NCI-H460 (cell line): ENCODE results near the gene MRPL17. TPM values are rescaled to one million over a fixed set of nuclear protein-coding genes. Genes with fewer than 3 reads are reported as not detected.

Experiments
- DNase-seq: peaks from one replicate; pipeline ENCODE4 v3.0.0-alpha.2; 2016; ENCODE audit warnings: low read depth; ENCODE audit errors: extremely low read depth
- total RNA-seq: library from RNA; depleted of rRNA; stranded (reverse); fragments of >200 nt; shearing (Covaris generic); gene quantifications from 2 replicates; pipeline ENCODE4 v1.2.3, GENCODE V29; 2014; rRNA removed

Gene MRPL17
- total RNA-seq, 1 experiment from 2014 or later: 35.8 TPM

DNA sequence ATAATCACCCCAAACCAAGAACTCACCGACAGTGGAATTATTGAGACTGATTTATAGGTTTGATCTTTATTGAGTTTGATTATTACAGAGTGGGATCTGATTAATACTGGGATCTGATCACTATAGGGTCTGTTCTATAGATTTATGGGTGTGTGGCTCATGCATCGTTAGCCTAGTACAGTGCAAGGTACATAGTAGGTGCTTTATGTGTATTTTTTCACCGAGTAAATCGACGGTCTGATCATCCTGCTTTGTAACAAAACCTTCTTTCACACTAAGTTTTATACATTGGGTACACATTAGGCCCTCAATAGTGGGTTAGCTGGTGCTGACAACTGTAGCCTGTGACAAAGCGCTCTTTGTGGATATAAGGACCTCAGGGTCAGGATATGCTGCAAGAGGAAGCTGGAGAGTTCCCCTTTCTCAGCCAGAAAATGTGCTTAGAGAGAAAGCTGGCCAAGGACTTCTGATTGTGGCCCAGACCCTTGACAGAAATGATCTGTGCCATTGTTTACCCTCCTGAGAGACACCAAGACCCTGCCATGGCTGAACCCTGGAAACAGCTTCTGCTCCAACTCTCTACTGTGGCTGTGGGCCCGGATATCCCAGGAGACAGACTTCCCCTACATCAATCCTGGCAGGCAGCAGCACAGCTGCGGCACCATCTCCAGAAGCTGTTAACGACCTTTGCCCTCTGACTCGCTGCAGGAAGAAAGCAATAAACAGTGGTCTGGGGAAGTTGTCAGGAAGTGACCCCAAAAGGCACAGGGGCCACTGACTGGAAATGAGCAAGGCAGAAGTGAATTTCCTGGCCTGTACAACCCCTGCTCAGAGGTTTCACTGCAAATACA lies 47.8 kb downstream of the MRPL17 start:
- DNase-seq: no peak

DNA sequence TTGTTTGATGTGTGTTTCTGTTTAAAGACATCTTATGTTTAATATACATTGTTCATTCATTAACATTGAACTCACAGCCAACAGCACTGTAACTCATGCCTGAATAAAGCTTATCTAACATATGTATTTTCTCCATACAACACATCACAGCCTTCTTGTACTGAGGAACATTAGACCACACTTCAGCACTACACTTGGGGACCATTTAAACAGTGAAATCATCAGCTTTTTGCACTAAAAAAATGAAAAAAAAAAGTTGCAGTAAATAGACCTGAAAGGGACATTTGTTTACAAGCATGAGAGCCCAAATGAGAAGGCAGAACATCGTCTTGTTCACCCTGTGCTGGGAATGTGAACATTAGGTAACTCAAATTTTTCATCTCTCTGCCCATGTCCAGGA lies 48.6 kb downstream of the MRPL17 start:
- no peak for DNase-seq

- no peak for DNase-seq
These were observed 49.4 kb downstream of the MRPL17 start for GRCh38 chr11:6633422-6634408.

GRCh38 chr11:6632116-6633073 lies 50.7 kb downstream of the MRPL17 start:
- DNase-seq: no peak

DNA sequence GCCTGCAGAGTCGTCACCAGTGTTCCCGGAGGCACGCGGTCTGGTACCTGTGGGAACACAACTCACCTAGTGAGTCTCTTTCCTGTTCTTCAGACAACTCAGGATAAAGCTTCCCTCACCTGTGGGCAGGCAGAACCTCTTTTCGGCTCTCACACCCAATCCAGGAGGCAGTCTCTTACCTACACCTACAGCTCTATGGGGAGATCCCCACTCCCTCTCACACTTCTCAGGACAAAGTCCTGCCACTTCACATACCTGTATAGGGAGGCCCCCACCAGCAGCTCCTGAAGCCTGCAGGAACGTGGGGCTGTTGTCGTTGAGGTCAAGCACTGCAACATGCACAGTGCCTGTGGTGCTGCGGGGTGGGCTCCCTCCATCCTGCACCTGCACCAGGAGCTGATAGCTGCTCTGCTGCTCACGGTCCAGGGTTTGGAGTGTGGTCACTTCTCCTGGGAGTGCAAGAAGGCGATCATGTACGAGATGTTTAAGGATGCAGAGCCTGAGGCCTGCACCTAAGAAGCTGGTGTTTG lies 51.7 kb downstream of the MRPL17 start:
- no peak for DNase-seq

DNA sequence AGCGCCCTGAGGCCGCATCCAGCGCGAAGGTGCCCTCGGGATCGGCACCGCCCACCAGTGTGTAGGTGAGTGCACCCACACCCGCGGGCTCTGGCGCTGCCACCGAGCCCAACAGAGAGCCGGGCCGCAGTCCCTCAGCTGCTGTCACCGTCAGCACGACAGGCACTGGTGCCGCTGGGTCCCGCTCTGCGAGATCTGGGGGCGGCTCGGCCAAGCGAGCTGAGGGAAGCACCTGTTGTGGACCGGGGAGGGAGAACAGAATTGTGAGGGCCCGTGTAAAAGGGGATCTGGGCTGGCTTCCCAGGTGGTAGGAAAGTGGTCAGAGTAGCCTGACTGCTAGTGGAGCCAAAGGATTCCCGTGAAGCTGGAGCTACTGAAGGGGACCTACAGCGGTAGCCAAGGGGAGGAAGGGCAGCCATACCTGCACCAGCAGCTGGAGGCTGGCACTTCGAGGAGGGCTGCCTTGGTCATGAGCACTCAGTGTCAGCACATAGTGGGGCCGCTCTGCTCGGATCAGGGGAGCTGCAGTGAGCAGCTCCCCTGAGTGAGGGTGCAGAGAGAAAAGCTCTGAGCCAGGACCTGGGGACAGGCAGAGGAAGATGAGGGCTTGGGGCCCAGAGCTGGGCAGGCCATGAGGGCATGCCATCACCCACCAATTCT lies 52.4 kb downstream of the MRPL17 start:
- DNase-seq: no peak

Other genes starting within 250 kb of the MRPL17 start
- gene HPX, start 242.4 kb downstream of the MRPL17 start, total RNA-seq: not detected in 2 replicates
- 3.3 and 5.0 TPM in 2 replicates for gene TRIM3, start 209.4 kb downstream of the MRPL17 start, total RNA-seq
- gene ARFIP2, start 202.0 kb downstream of the MRPL17 start, total RNA-seq: 47.8 and 49.2 TPM in 2 replicates
- 21.0 and 21.9 TPM in 2 replicates for gene TIMM10B, start 201.8 kb downstream of the MRPL17 start, total RNA-seq
- gene DNHD1, start 186.1 kb downstream of the MRPL17 start, total RNA-seq: 5.6 and 5.7 TPM in 2 replicates
- gene RRP8, start 79.7 kb downstream of the MRPL17 start, total RNA-seq: 14.8 and 15.2 TPM in 2 replicates
- gene ILK, start 79.6 kb downstream of the MRPL17 start, total RNA-seq: 53.4 and 53.5 TPM in 2 replicates
- 65.6 and 74.5 TPM in 2 replicates for gene TAF10, start 71.1 kb downstream of the MRPL17 start, total RNA-seq
- 2.9 and 5.2 TPM in 2 replicates for gene TPP1, start 63.9 kb downstream of the MRPL17 start, total RNA-seq
- 0.07 and 0.14 TPM in 2 replicates for gene DCHS1, start 27.5 kb downstream of the MRPL17 start, total RNA-seq
- gene OR2AG2, start 88.6 kb upstream of the MRPL17 start, total RNA-seq: 0.17 TPM in 1 of 2 replicates, not detected in the other
- not detected in 2 replicates for gene OR2AG1, start 99.7 kb upstream of the MRPL17 start, total RNA-seq
- gene OR6A2, start 116.3 kb upstream of the MRPL17 start, total RNA-seq: 0.23 TPM in 1 of 2 replicates, not detected in the other
- not detected in 2 replicates for gene OR10A5, start 162.3 kb upstream of the MRPL17 start, total RNA-seq
- not detected in 2 replicates for gene OR10A2, start 179.7 kb upstream of the MRPL17 start, total RNA-seq
- not detected in 2 replicates for gene OR10A4, start 193.3 kb upstream of the MRPL17 start, total RNA-seq
- gene OR2D2, start 209.2 kb upstream of the MRPL17 start, total RNA-seq: 0.10 TPM in 1 of 2 replicates, not detected in the other
- gene OR2D3, start 237.7 kb upstream of the MRPL17 start, total RNA-seq: not detected in 2 replicates
- 3.3 and 3.8 TPM in 2 replicates for gene ZNF215, start 243.1 kb upstream of the MRPL17 start, total RNA-seq